A549 (cell line): ENCODE results near the gene SLC7A10. TPM values are rescaled to one million over a fixed set of nuclear protein-coding genes. Genes with fewer than 3 reads are reported as not detected.
A peak's percentile ranks its signal among the peaks of the same experiment; 100 is the strongest.

ENCODE experiments used
- ATAC-seq, 2 experiments: fragments of 200-7000 bp in 1 of 2; fragments of >200 bp in 1 of 2; cut with Nextera tagmentation in 1 of 2; cut with Tn5 transposase in 1 of 2; 3 replicates each; pipeline versions ENCODE4 v1.8.0 to v1.9.1; 2018 to 2020; ENCODE audit warnings: mild to moderate bottlenecking in 1 of 2, moderate library complexity in 1 of 2
- CTCF ChIA-PET: fragments of 300-600 bp; sonication (Branson Sonifier 250); formaldehyde crosslinking; extraction: SDS; loops from one replicate; lab custom pipeline; 2021; ENCODE audit warnings: antibody characterized with exemption, inconsistent platforms; lab: Yijun Ruan, JAX
- POLR2A ChIA-PET: fragments of 350-600 bp; formaldehyde crosslinking; extraction: SDS; loops from one replicate; lab custom pipeline; 2021; ENCODE audit warnings: antibody characterized with exemption, inconsistent platforms; lab: Yijun Ruan, JAX
- DNase-seq, 2 experiments: peaks; one replicate each; pipeline versions ENCODE4 v3.0.0 to v3.0.0-alpha.2; 2011 to 2016; ENCODE audit warnings: low read depth in 1 of 2, low spot score in 1 of 2
- FAIRE-seq: peaks from 2 replicates; lab custom pipeline; 2011; peaks lifted over from hg19 to GRCh38; lab: Jason Lieb, UNC
- H3K27ac ChIP-seq, 2 experiments: fragments of >200 bp; sonication (Bioruptor Twin); formaldehyde crosslinking; 3 replicates each; pipeline ENCODE4 v1.5.1; 2016 to 2017
- H3K4me1 ChIP-seq: fragments of >200 bp; sonication (Bioruptor Twin); formaldehyde crosslinking; 3 replicates; pipeline ENCODE4 v1.6.1; 2016
- H3K4me2 ChIP-seq: fragments of >200 bp; sonication (Bioruptor Twin); formaldehyde crosslinking; 3 replicates; pipeline ENCODE4 v1.6.1; 2016
- H3K4me3 ChIP-seq: fragments of >200 bp; sonication (Bioruptor Twin); formaldehyde crosslinking; 3 replicates; pipeline ENCODE4 v1.5.1; 2016
- H3K9me3 ChIP-seq: fragments of >200 bp; sonication (Bioruptor Twin); formaldehyde crosslinking; 3 replicates; pipeline ENCODE4 v1.6.1; 2016
- CBX8 ChIP-seq: fragments of 200-600 bp; sonication (generic); IDR thresholded peaks from 2 replicates; pipeline ENCODE4 v1.6.1; 2016
- EHMT2 ChIP-seq: fragments of 200-600 bp; sonication (generic); IDR thresholded peaks from 2 replicates; pipeline ENCODE4 v1.6.1; 2016; ENCODE audit warnings: antibody characterized with exemption, low read depth, mild to moderate bottlenecking, moderate library complexity
- FOSL2 ChIP-seq, 2 experiments: fragments of 450-650 bp in 1 of 2; fragments of >200 bp in 1 of 2; sonication (Bioruptor Twin) in 1 of 2; formaldehyde crosslinking; IDR thresholded peaks; 2 replicates each; pipeline versions ENCODE4 v1.5.0 to v1.6.1; 2016 to 2020; ENCODE audit warnings: mild to moderate bottlenecking in 1 of 2, moderate library complexity in 1 of 2
- FOXS1 ChIP-seq: fragments of 250-450 bp; sonication (Bioruptor Pico); IDR thresholded peaks from 2 replicates; pipeline ENCODE4 v1.5.0; 2020; ENCODE audit warnings: mild to moderate bottlenecking, moderate library complexity
- HEYL ChIP-seq: fragments of 250-450 bp; sonication (Bioruptor Pico); IDR thresholded peaks from 2 replicates; pipeline ENCODE4 v1.8.0; 2021; ENCODE audit warnings: mild to moderate bottlenecking, moderate library complexity
- JUN ChIP-seq, 2 experiments: fragments of >200 bp; sonication (Bioruptor Twin); formaldehyde crosslinking; IDR thresholded peaks; 2 replicates in 1 of 2; 3 replicates in 1 of 2; pipeline ENCODE4 v1.6.1; 2016 to 2017
- KDM1A ChIP-seq: fragments of 200-600 bp; sonication (generic); IDR thresholded peaks from 2 replicates; pipeline ENCODE4 v1.6.1; 2016; ENCODE audit warnings: low read depth, mild to moderate bottlenecking
- KDM5A ChIP-seq: fragments of 200-600 bp; sonication (generic); IDR thresholded peaks from 2 replicates; pipeline ENCODE4 v1.6.1; 2016; ENCODE audit warnings: antibody characterized with exemption, mild to moderate bottlenecking
- MAFK ChIP-seq: fragments of 450-650 bp; IDR thresholded peaks from 2 replicates; pipeline ENCODE4 v1.6.1; 2014; ENCODE audit not compliant: partially characterized antibody
- POLR2A ChIP-seq: IDR thresholded peaks from 2 replicates; pipeline ENCODE4 v1.6.1; 2012; ENCODE audit warnings: mild to moderate bottlenecking, low read length
- RAD21 ChIP-seq, 2 experiments: fragments of >200 bp in 1 of 2; sonication (Bioruptor Twin) in 1 of 2; formaldehyde crosslinking in 1 of 2; IDR thresholded peaks in 1 of 2; conservative IDR thresholded peaks in 1 of 2; 2 replicates in 1 of 2; 3 replicates in 1 of 2; pipeline ENCODE4 v1.6.1; 2012 to 2018; ENCODE audit warnings: inconsistent platforms in 1 of 2
- RNF2 ChIP-seq: fragments of 200-600 bp; sonication (generic); IDR thresholded peaks from 2 replicates; pipeline ENCODE4 v1.6.1; 2016; ENCODE audit warnings: low read depth, mild to moderate bottlenecking, antibody characterized with exemption, moderate library complexity, borderline replicate concordance
- SREBF2 ChIP-seq: fragments of 450-650 bp; IDR thresholded peaks from 2 replicates; pipeline ENCODE4 v1.6.1; 2014; ENCODE audit warnings: mild to moderate bottlenecking, moderate library complexity
- ZC3H11A ChIP-seq: fragments of 450-650 bp; IDR thresholded peaks from 2 replicates; pipeline ENCODE4 v1.6.1; 2014; ENCODE audit warnings: antibody characterized with exemption, mild to moderate bottlenecking
- ZFP36 ChIP-seq: fragments of 450-650 bp; IDR thresholded peaks from 2 replicates; pipeline ENCODE4 v1.6.1; 2014; ENCODE audit warnings: borderline replicate concordance; ENCODE audit not compliant: partially characterized antibody
- ZSCAN20 ChIP-seq: fragments of 250-450 bp; sonication (Bioruptor Pico); IDR thresholded peaks from 2 replicates; pipeline ENCODE4 v1.8.0; 2022; ENCODE audit warnings: mild to moderate bottlenecking, moderate library complexity
- WGBS: methylation state at CpG from one replicate; pipeline ENCODE4 v1.1.6; 2017; ENCODE audit errors: missing lambda C conversion rate; 5-methylcytosine and 5-hydroxymethylcytosine counted together
- polyA plus RNA-seq, 4 experiments: library from polyadenylated mRNA; depleted of rRNA in 3 of 4; stranded (reverse); fragments of >200 nt; fragmentation: RNase III in 1 of 4; extraction: RNeasy Plus Mini Kit Qiagen cat#74134 plus additional on column Dnase treatment in 1 of 4; gene quantifications; 2 replicates in 3 of 4; 3 replicates in 1 of 4; pipeline ENCODE4 v1.2.3, GENCODE V29; 2011 to 2017
- TF ChIP-seq, protein P1 (sequence below): fragments of 200-600 bp; sonication (generic); IDR thresholded peaks from 2 replicates; pipeline ENCODE4 v1.6.1; 2016; ENCODE audit warnings: antibody characterized with exemption, mild to moderate bottlenecking, moderate library complexity
- TF ChIP-seq, protein P2 (sequence below): fragments of >200 bp; sonication (Bioruptor Twin); formaldehyde crosslinking; IDR thresholded peaks from 3 replicates; pipeline ENCODE4 v1.5.1; 2016
- TF ChIP-seq, protein P3 (sequence below): fragments of >200 bp; sonication (Bioruptor Twin); formaldehyde crosslinking; IDR thresholded peaks from 2 replicates; pipeline ENCODE4 v1.6.1; 2016

SLC7A10 gene
- polyA plus RNA-seq, 2 of the 4 experiments (the other 2 are of a cell fraction) = 0.05 to 0.26 TPM

DNA sequence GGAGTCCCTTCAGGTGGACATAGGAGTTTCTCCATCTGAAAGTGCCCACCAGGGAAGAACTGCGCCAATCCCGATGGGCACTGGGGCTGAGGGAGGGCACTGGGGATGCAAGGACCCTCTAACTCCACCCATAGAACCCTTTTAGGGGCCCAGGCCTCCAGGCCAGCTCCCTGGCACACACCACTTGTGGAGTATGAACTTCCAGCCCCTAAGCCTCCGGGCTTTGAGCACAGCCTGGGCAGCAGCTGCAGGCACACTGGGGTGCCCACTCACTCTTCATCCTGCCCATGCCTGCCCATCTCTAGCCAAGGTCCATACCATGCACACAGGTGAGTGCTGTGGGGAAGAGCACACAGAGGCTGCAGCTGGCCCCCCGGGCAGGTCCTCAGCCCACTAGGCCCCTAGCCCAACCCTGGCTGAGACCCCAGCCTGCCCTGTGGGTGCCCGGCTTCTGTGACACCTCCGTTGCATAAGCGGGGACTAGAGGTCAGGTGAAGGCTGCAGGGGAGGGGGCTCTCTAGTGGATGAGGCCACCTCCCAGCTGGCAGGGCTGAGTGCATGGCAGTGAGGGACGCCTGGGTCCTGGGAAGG lies 14.6 kb upstream of the SLC7A10 start:
- peaks cover 3% of the 10 kb centered on the region; the same call in 1 of the 3 replicates for H3K4me1 ChIP-seq
- no peak for TF ChIP-seq KDM5A
- TF ChIP-seq ZSCAN20 (CRISPR knock-in tag) = no peak
- CTCF ChIA-PET = interaction anchor here (0.7 to 16.3 kb wide), 17 partner anchors 9 to 916 kb away, joined by 3 to 1493 read pairs (median 7); partner anchors contain the start of genes CEBPA and SLC7A10
- POLR2A ChIA-PET = interaction anchor here (1.5 kb wide), 1 partner anchor 62 kb away, joined by 5 read pairs; the partner anchor contains the start of gene CEBPA
- no peak overlapping the region for H3K4me3 ChIP-seq
- H3K27ac ChIP-seq = no peak overlapping the region
- H3K4me2 ChIP-seq = no peak overlapping the region
- peaks cover 3% of the 10 kb centered on the region; the same call in 2 of the 3 replicates for H3K9me3 ChIP-seq
- DNase-seq (no peak), ATAC-seq (no peak), FAIRE-seq (no peak)
- WGBS = 66% methylated on average over 8 of the region's 8 CpGs

DNA sequence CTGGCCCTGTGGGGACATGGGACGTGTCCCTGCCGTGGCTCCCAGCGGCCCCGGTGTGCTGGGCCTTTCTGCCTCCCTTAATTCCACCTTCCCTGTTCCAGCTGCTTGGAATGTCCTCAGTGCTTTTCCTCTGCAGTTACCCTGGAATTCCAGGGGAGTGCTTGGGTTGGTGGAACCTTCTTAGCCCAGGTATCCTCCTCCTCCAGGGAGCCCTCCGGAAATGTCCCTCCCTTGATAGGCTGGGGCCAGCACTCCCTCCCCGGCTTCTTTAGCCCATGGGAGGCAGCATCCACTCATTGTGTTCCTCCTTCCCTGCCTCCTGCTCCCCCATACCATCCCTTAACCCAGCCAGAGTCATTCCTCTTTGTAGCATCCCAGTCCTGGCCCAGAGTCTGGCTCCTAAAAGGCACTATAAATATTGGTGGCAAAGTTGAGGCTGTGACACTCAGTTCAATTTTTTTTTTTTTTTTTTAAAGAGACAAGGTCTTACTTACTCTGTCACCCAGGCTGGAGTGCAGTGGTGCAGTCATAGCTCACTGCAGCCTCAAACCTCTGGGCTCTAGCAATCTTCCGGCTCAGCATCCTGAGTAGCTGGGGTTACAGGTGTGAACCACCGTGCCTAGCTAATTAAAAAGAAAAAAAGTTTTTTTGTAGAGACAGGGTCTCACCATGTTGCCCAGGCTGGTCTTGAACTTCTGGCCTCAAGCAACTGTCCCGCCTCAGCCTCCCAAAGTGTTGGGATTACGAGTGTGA lies 13.7 kb upstream of the SLC7A10 start:
- no peak for ATAC-seq
- CTCF ChIA-PET = interaction anchor here (0.6 to 16.3 kb wide), 17 partner anchors 9 to 533 kb away, joined by 3 to 1493 read pairs (median 7); partner anchors contain the start of genes CEBPA, CEBPG and SLC7A10
- FAIRE-seq = no peak
- Histone ChIP-seq H3K4me2 (no peak overlapping the region), H3K9me3 (no peaks in the 10 kb centered on the region), H3K4me3 (no peak overlapping the region), H3K4me1 (peaks cover 3% of the 10 kb centered on the region; the same call in 1 of the 3 replicates), H3K27ac (no peak overlapping the region)
- no peak for TF ChIP-seq RNF2
- TF ChIP-seq ZSCAN20 (CRISPR knock-in tag) = no peak
- TF ChIP-seq ZFP36 = peak; percentile 88
- no peak for TF ChIP-seq HEYL (CRISPR knock-in tag)
- POLR2A ChIA-PET = interaction anchor here (1.5 kb wide), 1 partner anchor 63 kb away, joined by 5 read pairs; the partner anchor contains the start of gene CEBPA
- WGBS = 66% methylated on average over 10 of the region's 10 CpGs
- no peak for DNase-seq

DNA sequence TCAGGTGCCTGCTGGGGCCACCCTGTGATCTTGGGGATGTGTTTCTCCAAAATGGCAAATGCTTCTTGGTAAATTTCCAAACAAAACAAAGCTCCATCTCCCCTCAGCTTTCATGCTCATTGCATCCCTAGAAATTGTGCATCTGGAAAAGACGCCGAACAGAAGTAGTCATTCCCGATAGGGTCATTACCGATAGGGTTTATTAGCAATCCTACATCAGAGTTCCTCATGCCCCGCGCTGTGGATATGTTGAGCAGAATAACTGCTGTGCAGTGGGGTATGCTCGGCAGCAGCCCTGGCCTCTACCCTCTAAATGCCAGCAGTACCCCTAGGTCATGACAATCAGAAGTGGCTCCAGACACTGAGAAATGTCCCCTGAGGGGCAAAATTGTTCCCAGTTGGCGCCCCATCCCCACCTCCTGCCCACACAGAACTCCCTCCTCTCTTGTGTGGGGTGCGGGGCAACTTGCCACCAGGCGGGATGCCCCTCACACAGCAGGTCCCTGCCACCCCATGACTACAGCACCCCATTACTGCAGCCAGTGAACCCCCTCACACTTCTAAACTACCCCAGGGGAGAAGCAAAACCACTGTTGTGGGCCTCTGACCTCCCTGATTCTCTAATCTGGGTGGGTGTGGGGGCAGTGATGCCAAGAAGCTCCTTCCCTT lies 13.0 kb upstream of the SLC7A10 start:
- DNase-seq (no peak), ATAC-seq (no peak), FAIRE-seq (no peak)
- Histone ChIP-seq H3K4me1 (peaks cover 3% of the 10 kb centered on the region; the same call in 1 of the 3 replicates), H3K4me3 (no peak overlapping the region), H3K27ac (no peak overlapping the region), H3K4me2 (no peak overlapping the region)
- CTCF ChIA-PET = interaction anchor here (0.6 to 16.3 kb wide), 17 partner anchors 8 to 887 kb away, joined by 3 to 1493 read pairs (median 23); partner anchors contain the start of genes CEBPA, CEBPG and SLC7A10
- no peak for TF ChIP-seq KDM1A
- no peak for TF ChIP-seq ZC3H11A
- no peak for TF ChIP-seq RAD21 (conservative IDR thresholded peaks at IDR 0.05 in 1 of 2, IDR thresholded peaks at IDR 0.05 in 1 of 2)
- TF ChIP-seq FOXS1 = no peak
- TF ChIP-seq KDM5A = no peak
- no peak for TF ChIP-seq POLR2A
- no peak for TF ChIP-seq FOSL2 (IDR thresholded peaks at IDR 0.05)
- TF ChIP-seq FOSL2 (CRISPR knock-in tag; IDR thresholded peaks at IDR 0.05) = no peak
- TF ChIP-seq SREBF2 = no peak
- TF ChIP-seq JUN (IDR thresholded peaks at IDR 0.05) = no peak
- TF ChIP-seq, protein P1, sequence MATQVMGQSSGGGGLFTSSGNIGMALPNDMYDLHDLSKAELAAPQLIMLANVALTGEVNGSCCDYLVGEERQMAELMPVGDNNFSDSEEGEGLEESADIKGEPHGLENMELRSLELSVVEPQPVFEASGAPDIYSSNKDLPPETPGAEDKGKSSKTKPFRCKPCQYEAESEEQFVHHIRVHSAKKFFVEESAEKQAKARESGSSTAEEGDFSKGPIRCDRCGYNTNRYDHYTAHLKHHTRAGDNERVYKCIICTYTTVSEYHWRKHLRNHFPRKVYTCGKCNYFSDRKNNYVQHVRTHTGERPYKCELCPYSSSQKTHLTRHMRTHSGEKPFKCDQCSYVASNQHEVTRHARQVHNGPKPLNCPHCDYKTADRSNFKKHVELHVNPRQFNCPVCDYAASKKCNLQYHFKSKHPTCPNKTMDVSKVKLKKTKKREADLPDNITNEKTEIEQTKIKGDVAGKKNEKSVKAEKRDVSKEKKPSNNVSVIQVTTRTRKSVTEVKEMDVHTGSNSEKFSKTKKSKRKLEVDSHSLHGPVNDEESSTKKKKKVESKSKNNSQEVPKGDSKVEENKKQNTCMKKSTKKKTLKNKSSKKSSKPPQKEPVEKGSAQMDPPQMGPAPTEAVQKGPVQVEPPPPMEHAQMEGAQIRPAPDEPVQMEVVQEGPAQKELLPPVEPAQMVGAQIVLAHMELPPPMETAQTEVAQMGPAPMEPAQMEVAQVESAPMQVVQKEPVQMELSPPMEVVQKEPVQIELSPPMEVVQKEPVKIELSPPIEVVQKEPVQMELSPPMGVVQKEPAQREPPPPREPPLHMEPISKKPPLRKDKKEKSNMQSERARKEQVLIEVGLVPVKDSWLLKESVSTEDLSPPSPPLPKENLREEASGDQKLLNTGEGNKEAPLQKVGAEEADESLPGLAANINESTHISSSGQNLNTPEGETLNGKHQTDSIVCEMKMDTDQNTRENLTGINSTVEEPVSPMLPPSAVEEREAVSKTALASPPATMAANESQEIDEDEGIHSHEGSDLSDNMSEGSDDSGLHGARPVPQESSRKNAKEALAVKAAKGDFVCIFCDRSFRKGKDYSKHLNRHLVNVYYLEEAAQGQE = no peak
- no peak for TF ChIP-seq MAFK
- no peak for TF ChIP-seq EHMT2
- TF ChIP-seq CBX8 = no peak
- TF ChIP-seq, protein P2, sequence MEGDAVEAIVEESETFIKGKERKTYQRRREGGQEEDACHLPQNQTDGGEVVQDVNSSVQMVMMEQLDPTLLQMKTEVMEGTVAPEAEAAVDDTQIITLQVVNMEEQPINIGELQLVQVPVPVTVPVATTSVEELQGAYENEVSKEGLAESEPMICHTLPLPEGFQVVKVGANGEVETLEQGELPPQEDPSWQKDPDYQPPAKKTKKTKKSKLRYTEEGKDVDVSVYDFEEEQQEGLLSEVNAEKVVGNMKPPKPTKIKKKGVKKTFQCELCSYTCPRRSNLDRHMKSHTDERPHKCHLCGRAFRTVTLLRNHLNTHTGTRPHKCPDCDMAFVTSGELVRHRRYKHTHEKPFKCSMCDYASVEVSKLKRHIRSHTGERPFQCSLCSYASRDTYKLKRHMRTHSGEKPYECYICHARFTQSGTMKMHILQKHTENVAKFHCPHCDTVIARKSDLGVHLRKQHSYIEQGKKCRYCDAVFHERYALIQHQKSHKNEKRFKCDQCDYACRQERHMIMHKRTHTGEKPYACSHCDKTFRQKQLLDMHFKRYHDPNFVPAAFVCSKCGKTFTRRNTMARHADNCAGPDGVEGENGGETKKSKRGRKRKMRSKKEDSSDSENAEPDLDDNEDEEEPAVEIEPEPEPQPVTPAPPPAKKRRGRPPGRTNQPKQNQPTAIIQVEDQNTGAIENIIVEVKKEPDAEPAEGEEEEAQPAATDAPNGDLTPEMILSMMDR = no peak
- TF ChIP-seq, protein P3, sequence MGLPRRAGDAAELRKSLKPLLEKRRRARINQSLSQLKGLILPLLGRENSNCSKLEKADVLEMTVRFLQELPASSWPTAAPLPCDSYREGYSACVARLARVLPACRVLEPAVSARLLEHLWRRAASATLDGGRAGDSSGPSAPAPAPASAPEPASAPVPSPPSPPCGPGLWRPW = no peak
- TF ChIP-seq, all 56 proteins: peak for 0
- POLR2A ChIA-PET = interaction anchor here (1.2 kb wide), 1 partner anchor 62 kb away, joined by 3 read pairs; no protein-coding TSS in a partner anchor
- no peaks in the 10 kb centered on the region for H3K9me3 ChIP-seq
- WGBS = 79% methylated on average over 10 of the region's 10 CpGs
